ENCODE results near the gene FAM168B. TPM values are rescaled to one million over a fixed set of nuclear protein-coding genes. Genes with fewer than 3 reads are reported as not detected.

The FAM168B gene
- total and polyA plus RNA-seq, 2 of the 13 experiments (the other 11 are each of a cell fraction or from before 2014, with no cell fraction given): 64.5 to 113 TPM

- TF ChIP-seq FOXC1 (CRISPR knock-in tag; IDR thresholded peaks at IDR 0.05; ENCODE audit: borderline replicate concordance) (no peak; the same call in 1 of the 2 replicates), HNF4G (IDR thresholded peaks at IDR 0.05; ENCODE audit: borderline replicate concordance, low read depth, low read length) (no peak), HNF4G (CRISPR knock-in tag; IDR thresholded peaks at IDR 0.05; ENCODE audit: borderline replicate concordance, low read depth) (no peak), ZNF674 (CRISPR knock-in tag; IDR thresholded peaks at IDR 0.05; ENCODE audit: low read depth) (no peak), GATA4 (IDR thresholded peaks at IDR 0.05; ENCODE audit: borderline replicate concordance, low read depth) (no peak), ZKSCAN1 (IDR thresholded peaks at IDR 0.05; ENCODE audit: low read length) (no peak), ZNF121 (CRISPR knock-in tag; IDR thresholded peaks at IDR 0.05) (no peak), DPF2 (CRISPR knock-in tag; IDR thresholded peaks at IDR 0.05; ENCODE audit: borderline replicate concordance, low read depth) (no peak), SMAD9 (CRISPR knock-in tag; IDR thresholded peaks at IDR 0.05) (no peak), FLYWCH1 (CRISPR knock-in tag; IDR thresholded peaks at IDR 0.05) (no peak), POLR2G (IDR thresholded peaks at IDR 0.05; ENCODE audit: low read depth, low read length) (no peak), ZGPAT (CRISPR knock-in tag; IDR thresholded peaks at IDR 0.05) (peak; percentile 62), MZF1 (CRISPR knock-in tag; IDR thresholded peaks at IDR 0.05; ENCODE audit: borderline replicate concordance) (no peak)
- TF ChIP-seq, protein P1, sequence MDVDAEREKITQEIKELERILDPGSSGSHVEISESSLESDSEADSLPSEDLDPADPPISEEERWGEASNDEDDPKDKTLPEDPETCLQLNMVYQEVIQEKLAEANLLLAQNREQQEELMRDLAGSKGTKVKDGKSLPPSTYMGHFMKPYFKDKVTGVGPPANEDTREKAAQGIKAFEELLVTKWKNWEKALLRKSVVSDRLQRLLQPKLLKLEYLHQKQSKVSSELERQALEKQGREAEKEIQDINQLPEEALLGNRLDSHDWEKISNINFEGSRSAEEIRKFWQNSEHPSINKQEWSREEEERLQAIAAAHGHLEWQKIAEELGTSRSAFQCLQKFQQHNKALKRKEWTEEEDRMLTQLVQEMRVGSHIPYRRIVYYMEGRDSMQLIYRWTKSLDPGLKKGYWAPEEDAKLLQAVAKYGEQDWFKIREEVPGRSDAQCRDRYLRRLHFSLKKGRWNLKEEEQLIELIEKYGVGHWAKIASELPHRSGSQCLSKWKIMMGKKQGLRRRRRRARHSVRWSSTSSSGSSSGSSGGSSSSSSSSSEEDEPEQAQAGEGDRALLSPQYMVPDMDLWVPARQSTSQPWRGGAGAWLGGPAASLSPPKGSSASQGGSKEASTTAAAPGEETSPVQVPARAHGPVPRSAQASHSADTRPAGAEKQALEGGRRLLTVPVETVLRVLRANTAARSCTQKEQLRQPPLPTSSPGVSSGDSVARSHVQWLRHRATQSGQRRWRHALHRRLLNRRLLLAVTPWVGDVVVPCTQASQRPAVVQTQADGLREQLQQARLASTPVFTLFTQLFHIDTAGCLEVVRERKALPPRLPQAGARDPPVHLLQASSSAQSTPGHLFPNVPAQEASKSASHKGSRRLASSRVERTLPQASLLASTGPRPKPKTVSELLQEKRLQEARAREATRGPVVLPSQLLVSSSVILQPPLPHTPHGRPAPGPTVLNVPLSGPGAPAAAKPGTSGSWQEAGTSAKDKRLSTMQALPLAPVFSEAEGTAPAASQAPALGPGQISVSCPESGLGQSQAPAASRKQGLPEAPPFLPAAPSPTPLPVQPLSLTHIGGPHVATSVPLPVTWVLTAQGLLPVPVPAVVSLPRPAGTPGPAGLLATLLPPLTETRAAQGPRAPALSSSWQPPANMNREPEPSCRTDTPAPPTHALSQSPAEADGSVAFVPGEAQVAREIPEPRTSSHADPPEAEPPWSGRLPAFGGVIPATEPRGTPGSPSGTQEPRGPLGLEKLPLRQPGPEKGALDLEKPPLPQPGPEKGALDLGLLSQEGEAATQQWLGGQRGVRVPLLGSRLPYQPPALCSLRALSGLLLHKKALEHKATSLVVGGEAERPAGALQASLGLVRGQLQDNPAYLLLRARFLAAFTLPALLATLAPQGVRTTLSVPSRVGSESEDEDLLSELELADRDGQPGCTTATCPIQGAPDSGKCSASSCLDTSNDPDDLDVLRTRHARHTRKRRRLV (CRISPR knock-in tag; IDR thresholded peaks at IDR 0.05): no peak
- TF ChIP-seq, protein P2, sequence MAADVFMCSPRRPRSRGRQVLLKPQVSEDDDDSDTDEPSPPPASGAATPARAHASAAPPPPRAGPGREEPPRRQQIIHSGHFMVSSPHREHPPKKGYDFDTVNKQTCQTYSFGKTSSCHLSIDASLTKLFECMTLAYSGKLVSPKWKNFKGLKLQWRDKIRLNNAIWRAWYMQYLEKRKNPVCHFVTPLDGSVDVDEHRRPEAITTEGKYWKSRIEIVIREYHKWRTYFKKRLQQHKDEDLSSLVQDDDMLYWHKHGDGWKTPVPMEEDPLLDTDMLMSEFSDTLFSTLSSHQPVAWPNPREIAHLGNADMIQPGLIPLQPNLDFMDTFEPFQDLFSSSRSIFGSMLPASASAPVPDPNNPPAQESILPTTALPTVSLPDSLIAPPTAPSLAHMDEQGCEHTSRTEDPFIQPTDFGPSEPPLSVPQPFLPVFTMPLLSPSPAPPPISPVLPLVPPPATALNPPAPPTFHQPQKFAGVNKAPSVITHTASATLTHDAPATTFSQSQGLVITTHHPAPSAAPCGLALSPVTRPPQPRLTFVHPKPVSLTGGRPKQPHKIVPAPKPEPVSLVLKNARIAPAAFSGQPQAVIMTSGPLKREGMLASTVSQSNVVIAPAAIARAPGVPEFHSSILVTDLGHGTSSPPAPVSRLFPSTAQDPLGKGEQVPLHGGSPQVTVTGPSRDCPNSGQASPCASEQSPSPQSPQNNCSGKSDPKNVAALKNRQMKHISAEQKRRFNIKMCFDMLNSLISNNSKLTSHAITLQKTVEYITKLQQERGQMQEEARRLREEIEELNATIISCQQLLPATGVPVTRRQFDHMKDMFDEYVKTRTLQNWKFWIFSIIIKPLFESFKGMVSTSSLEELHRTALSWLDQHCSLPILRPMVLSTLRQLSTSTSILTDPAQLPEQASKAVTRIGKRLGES (CRISPR knock-in tag; IDR thresholded peaks at IDR 0.05; ENCODE audit: borderline replicate concordance): no peak
- TF ChIP-seq, protein P3, sequence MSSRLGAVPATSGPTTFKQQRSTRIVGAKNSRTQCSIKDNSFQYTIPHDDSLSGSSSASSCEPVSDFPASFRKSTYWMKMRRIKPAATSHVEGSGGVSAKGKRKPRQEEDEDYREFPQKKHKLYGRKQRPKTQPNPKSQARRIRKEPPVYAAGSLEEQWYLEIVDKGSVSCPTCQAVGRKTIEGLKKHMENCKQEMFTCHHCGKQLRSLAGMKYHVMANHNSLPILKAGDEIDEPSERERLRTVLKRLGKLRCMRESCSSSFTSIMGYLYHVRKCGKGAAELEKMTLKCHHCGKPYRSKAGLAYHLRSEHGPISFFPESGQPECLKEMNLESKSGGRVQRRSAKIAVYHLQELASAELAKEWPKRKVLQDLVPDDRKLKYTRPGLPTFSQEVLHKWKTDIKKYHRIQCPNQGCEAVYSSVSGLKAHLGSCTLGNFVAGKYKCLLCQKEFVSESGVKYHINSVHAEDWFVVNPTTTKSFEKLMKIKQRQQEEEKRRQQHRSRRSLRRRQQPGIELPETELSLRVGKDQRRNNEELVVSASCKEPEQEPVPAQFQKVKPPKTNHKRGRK (CRISPR knock-in tag; IDR thresholded peaks at IDR 0.05): no peak
Observed at GRCh38 chr2:131093696-131094462, 619 bp upstream of the FAM168B start (continued).

Data from HepG2 (cell line).